Ovary (tissue), 9 donors: ENCODE data around the gene MCAM. TPM values are rescaled to one million over a fixed set of nuclear protein-coding genes. Genes with fewer than 3 reads are reported as not detected.
A peak's percentile ranks its signal among the peaks of the same experiment; 100 is the strongest.

Experiments
- DNase-seq, 5 donors: peaks; one replicate each; pipeline ENCODE4 v3.0.0-alpha.2; 2019 to 2020
- H3K27ac ChIP-seq, 2 donors: fragments of 200-600 bp; one replicate each; pipeline versions ENCODE4 v1.5.1 to v1.8.0; 2019 to 2022
- H3K27me3 ChIP-seq: fragments of 200-600 bp; one replicate; pipeline ENCODE4 v1.8.0; 2022
- H3K36me3 ChIP-seq: fragments of 200-600 bp; sonication (generic); one replicate; pipeline ENCODE4 v1.5.1; 2019
- H3K4me1 ChIP-seq: one replicate; pipeline ENCODE4 v1.8.1; 2013; ENCODE audit warnings: mild to moderate bottlenecking, moderate library complexity; ENCODE audit not compliant: insufficient read depth
- H3K4me3 ChIP-seq: fragments of 200-600 bp; sonication (generic); one replicate; pipeline ENCODE4 v1.5.1; 2017
- H3K9me3 ChIP-seq, 2 donors: fragments of 200-600 bp in 1 of 2; sonication (generic) in 1 of 2; one replicate each; pipeline versions ENCODE4 v1.5.1 to v1.8.1; 2013 to 2019; ENCODE audit warnings: mild to moderate bottlenecking in 1 of 2, moderate library complexity in 1 of 2
- CTCF ChIP-seq, 3 donors: fragments of 450-650 bp in 2 of 3; fragments of 200-600 bp in 1 of 3; IDR thresholded peaks; one replicate each; pipeline versions ENCODE4 v1.5.1 to v1.8.0; 2016 to 2022; ENCODE audit warnings: antibody characterized with exemption in 3 of 3, mild to moderate bottlenecking in 1 of 3
- EP300 ChIP-seq: sonication (generic); formaldehyde crosslinking; IDR thresholded peaks from one replicate; pipeline ENCODE4 v1.6.1; 2017; ENCODE audit warnings: antibody characterized with exemption
- POLR2A ChIP-seq: fragments of 450-650 bp; IDR thresholded peaks from one replicate; pipeline ENCODE4 v1.6.1; 2017; ENCODE audit warnings: antibody characterized with exemption, mild to moderate bottlenecking, moderate library complexity
- WGBS, 3 donors: extraction: QIAGEN DNeasy Blood & Tissue Kit in 1 of 3; methylation state at CpG; one replicate each; pipeline versions ENCODE4 v1.1.5 to v1.1.7; 2013 to 2017; 5-methylcytosine and 5-hydroxymethylcytosine counted together
- intact Hi-C, 4 donors: fragments of 100-400 bp; cut with DNase I; formaldehyde crosslinking; loops; one replicate each; pipeline versions ENCODE4 v1.11.0 to v1.15.1; 2022 to 2023
- polyA plus RNA-seq, 2 donors: library from polyadenylated mRNA; stranded (reverse); fragments of 200-250 nt in 1 of 2; fragments of 350-450 nt in 1 of 2; fragmentation: Illumina TruSeq in 1 of 2; extraction: RNeasy Lipid Tissue Mini Kit (QIAGEN cat#74804) in 1 of 2; gene quantifications; one replicate each; pipeline ENCODE4 v1.2.3, GENCODE V29; 2013 to 2014
- total RNA-seq, 7 donors: library from RNA; depleted of rRNA in 2 of 7; stranded (reverse); fragments of >200 nt in 2 of 7; fragmentation: NEBNext Ultra II Directional in 3 of 7; extraction: Animal tissue kit (Norgen Biotek cat#: 25700) in 3 of 7; gene quantifications; one replicate each; pipeline versions ENCODE4 v1.1.0 to v1.2.4, GENCODE V29; 2016 to 2023
- donor health status: DM: no; HTN: no; CAD: no; lungs with moderate emphysema.
- donor health status: DM: no; HTN: no; CAD: no.
- donor health status: Bipolar disorder and iron deficiency.
- donor health status: DM: yes; HTN: yes; CAD: no.
- donor health status: DM: no; HTN: no; CAD: no.
- donor health status: DM: yes; HTN: yes; CAD: no.

The MCAM gene
- total and polyA plus RNA-seq, 9 donors = 34.6 to 121 (median 56.8) TPM

- TF ChIP-seq POLR2A (no peak), EP300 (no peak)
- H3K27ac ChIP-seq = no peak overlapping the region
Measured at GRCh38 chr11:119324189-119324588, 7.3 kb upstream of the MCAM start.

GRCh38 chr11:119323532-119324033 lies 6.7 kb upstream of the MCAM start:
- WGBS, 3 donors = 9 to 15% (median 10%) methylated on average over 8 of the region's 8 CpGs
- peaks cover 7% of the 10 kb centered on the region for H3K4me1 ChIP-seq
- no peaks in the 10 kb centered on the region for H3K36me3 ChIP-seq
- intact Hi-C loops = no loop called here
- no peak overlapping the region for H3K27ac ChIP-seq
- peak; percentile 50 to 81 (median 75) for DNase-seq
- TF ChIP-seq EP300 = no peak
- TF ChIP-seq CTCF (IDR thresholded peaks at IDR 0.05) = peak; percentile 59 to 73 (median 64)
- H3K4me3 ChIP-seq = no peak overlapping the region
- no peaks in the 10 kb centered on the region for H3K27me3 ChIP-seq
- no peaks in the 10 kb centered on the region for H3K9me3 ChIP-seq

More at GRCh38 chr11:119324189-119324588, 7.3 kb upstream of the MCAM start:
- DNase-seq = no peak
- H3K4me1 ChIP-seq = peaks cover 7% of the 10 kb centered on the region
- H3K9me3 ChIP-seq = no peaks in the 10 kb centered on the region
- WGBS, 3 donors = 48 to 61% (median 52%) methylated on average over 4 of the region's 4 CpGs
- no peaks in the 10 kb centered on the region for H3K36me3 ChIP-seq
- no peak overlapping the region for H3K4me3 ChIP-seq
- intact Hi-C loops = no loop called here
- no peaks in the 10 kb centered on the region for H3K27me3 ChIP-seq

DNA sequence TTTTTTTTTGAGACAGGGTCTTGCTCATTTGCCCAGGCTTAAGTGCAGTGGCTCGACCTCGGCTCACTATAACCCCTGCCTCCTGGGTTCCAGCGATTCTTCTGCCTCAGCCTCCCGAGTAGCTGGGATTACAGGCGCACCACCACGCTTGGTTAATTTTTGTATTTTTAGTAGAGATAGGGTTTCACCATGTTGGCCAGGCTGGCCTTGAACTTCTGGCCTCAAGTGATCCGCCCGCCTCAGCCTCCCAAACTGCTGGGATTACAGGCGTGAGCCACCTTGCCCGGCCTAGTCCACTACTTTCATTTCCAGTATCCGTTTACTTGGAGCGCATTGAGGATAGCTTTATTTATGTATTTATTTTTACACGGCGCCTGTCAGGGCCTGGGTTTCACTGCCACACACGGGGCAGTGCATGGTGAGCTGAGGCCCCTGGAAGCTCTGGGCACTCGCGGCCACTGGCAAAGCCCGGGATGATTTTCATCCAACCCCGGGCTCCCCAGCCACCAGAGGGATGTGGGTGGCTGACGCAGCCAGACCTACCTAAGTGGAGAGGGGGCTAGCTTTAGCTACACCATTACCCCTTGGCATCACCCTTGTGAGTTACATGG lies 6.1 kb upstream of the MCAM start:
- intact Hi-C loops = no loop called here
- DNase-seq = no peak
- Histone ChIP-seq H3K36me3 (no peaks in the 10 kb centered on the region), H3K9me3 (no peaks in the 10 kb centered on the region), H3K27me3 (no peaks in the 10 kb centered on the region), H3K27ac (no peak overlapping the region), H3K4me3 (no peak overlapping the region), H3K4me1 (peaks cover 9% of the 10 kb centered on the region)
- 75 to 84% (median 81%) methylated on average over 20 of the region's 20 CpGs for WGBS, 3 donors
- TF ChIP-seq EP300 = no peak
- no peak for TF ChIP-seq CTCF (IDR thresholded peaks at IDR 0.05)
- no peak for TF ChIP-seq POLR2A

DNA sequence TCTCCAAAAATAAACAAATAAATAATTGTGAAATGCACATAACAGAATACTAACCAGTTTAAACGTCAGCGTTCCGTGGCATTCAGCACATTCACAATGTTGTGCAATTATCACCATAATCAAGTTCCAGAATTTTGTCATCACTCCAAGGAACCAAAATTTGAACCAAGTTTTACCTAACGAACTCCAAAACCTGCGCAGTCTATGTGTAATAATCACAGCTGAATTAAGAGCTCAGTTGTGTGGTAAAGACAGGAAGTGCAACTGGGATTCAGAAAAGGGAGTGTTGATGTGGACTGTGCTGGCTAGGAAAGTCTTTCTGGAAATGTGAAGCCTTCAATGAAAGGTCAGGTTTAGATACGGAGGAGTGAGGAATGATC lies 5.4 kb upstream of the MCAM start:
- intact Hi-C loops = no loop called here
- Histone ChIP-seq H3K36me3 (no peaks in the 10 kb centered on the region), H3K4me1 (peaks cover 11% of the 10 kb centered on the region), H3K27ac (no peak overlapping the region), H3K4me3 (no peak overlapping the region), H3K9me3 (no peaks in the 10 kb centered on the region), H3K27me3 (no peaks in the 10 kb centered on the region)
- TF ChIP-seq CTCF (IDR thresholded peaks at IDR 0.05) = peak in 1 of 3 donors; percentile 22
- no peak for TF ChIP-seq POLR2A
- TF ChIP-seq EP300 = no peak
- 30 to 47% (median 36%) methylated on average over 6 of the region's 6 CpGs for WGBS, 3 donors
- no peak for DNase-seq

GRCh38 chr11:119320776-119321524 lies 4.0 kb upstream of the MCAM start:
- TF ChIP-seq CTCF (IDR thresholded peaks at IDR 0.05) = no peak
- TF ChIP-seq POLR2A = no peak
- Histone ChIP-seq H3K4me3 (peak overlapping the region; percentile 32), H3K9me3 (no peaks in the 10 kb centered on the region), H3K4me1 (peaks cover 17% of the 10 kb centered on the region), H3K27me3 (no peaks in the 10 kb centered on the region), H3K27ac (peak overlapping the region; percentile 68 to 71), H3K36me3 (no peaks in the 10 kb centered on the region)
- DNase-seq = peak in 4 of 5 donors; percentile 46 to 74 (median 60)
- WGBS, 3 donors = 2 to 3% (median 3%) methylated on average over 57 to 60 of the region's 60 CpGs
- intact Hi-C loops = no loop called here
